Activated T-helper 1 cell treated with Interleukin-2 at 50 U/mL for 16 hours (primary cell): Measurements from ENCODE around the gene GAREM1.

ENCODE experiments used
- DNase-seq: peaks from one replicate; pipeline ENCODE4 v3.0.0-alpha.2; 2020; ENCODE audit warnings: low read depth

Gene GAREM1

GRCh38 chr18:32424696-32425095 is 46.0 kb downstream of the GAREM1 start:
- no peak for DNase-seq

GRCh38 chr18:32422978-32423740 is 47.5 kb downstream of the GAREM1 start:
- DNase-seq = no peak

- no peak for DNase-seq
These were observed 48.5 kb downstream of the GAREM1 start for GRCh38 chr18:32422201-32422600.

GRCh38 chr18:32420084-32420750 is 50.5 kb downstream of the GAREM1 start:
- no peak for DNase-seq

- no peak for DNase-seq
These were observed 52.5 kb downstream of the GAREM1 start for GRCh38 chr18:32418148-32418547.

- no peak for DNase-seq
These were observed 65.1 kb downstream of the GAREM1 start for GRCh38 chr18:32405588-32405987.

GRCh38 chr18:32401621-32402020 is 69.1 kb downstream of the GAREM1 start:
- DNase-seq = no peak

GRCh38 chr18:32393407-32393806 is 77.3 kb downstream of the GAREM1 start:
- no peak for DNase-seq

GRCh38 chr18:32391126-32391525 is 79.6 kb downstream of the GAREM1 start:
- DNase-seq = no peak

GRCh38 chr18:32389858-32390257 is 80.8 kb downstream of the GAREM1 start:
- no peak for DNase-seq

- no peak for DNase-seq
These were observed 81.5 kb downstream of the GAREM1 start for GRCh38 chr18:32389191-32389590.

- no peak for DNase-seq
These were observed 84.2 kb downstream of the GAREM1 start for GRCh38 chr18:32386471-32386870.

GRCh38 chr18:32383050-32383819 is 87.4 kb downstream of the GAREM1 start:
- no peak for DNase-seq

- DNase-seq = no peak
These were observed 88.9 kb downstream of the GAREM1 start for GRCh38 chr18:32381761-32382160.

- DNase-seq = no peak
These were observed 90.1 kb downstream of the GAREM1 start for GRCh38 chr18:32380559-32380958.

GRCh38 chr18:32379891-32380290 is 90.8 kb downstream of the GAREM1 start:
- no peak for DNase-seq

- DNase-seq = no peak
These were observed 92.0 kb downstream of the GAREM1 start for GRCh38 chr18:32378705-32379104.

GRCh38 chr18:32373995-32374394 is 96.7 kb downstream of the GAREM1 start:
- no peak for DNase-seq

- no peak for DNase-seq
These were observed 97.2 kb downstream of the GAREM1 start for GRCh38 chr18:32373505-32373904.

GRCh38 chr18:32372381-32373061 is 98.2 kb downstream of the GAREM1 start:
- DNase-seq = no peak

GRCh38 chr18:32372047-32372380 is 98.7 kb downstream of the GAREM1 start:
- no peak for DNase-seq

- no peak for DNase-seq
These were observed 99.3 kb downstream of the GAREM1 start for GRCh38 chr18:32371384-32371783.
